ENCODE measurements around the gene TNK2. TPM values are rescaled to one million over a fixed set of nuclear protein-coding genes. Genes with fewer than 3 reads are reported as not detected.

Gene TNK2
- polyA plus RNA-seq, 1 donor (not counting 4 experiments of a cell fraction or from before 2014, with no cell fraction given), result 15.8 TPM

- TF ChIP-seq CTCF (optimal IDR thresholded peaks at IDR 0.05 in 1 of 3, IDR thresholded peaks at IDR 0.05 in 1 of 3, conservative IDR thresholded peaks at IDR 0.05 in 1 of 3; ENCODE audit: extremely low read depth in 1 of 3, insufficient read depth in 2 of 3, low read length in 3 of 3), result no peak
- no peak for TF ChIP-seq EZH2 (IDR thresholded peaks at IDR 0.05; ENCODE audit: low read length)
- no peak overlapping the region for H3K9ac ChIP-seq (ENCODE audit: control insufficient read depth, extremely low read depth, insufficient read depth, low read length)
- no peaks in the 10 kb centered on the region for H3K9me3 ChIP-seq (ENCODE audit: control insufficient read depth, low read depth, low read length)
- FAIRE-seq (no peak), DNase-seq (ENCODE audit: low read depth, low spot score) (no peak)
- H4K20me1 ChIP-seq (ENCODE audit: control insufficient read depth, extremely low read depth, insufficient read depth, low read length), result no peaks in the 10 kb centered on the region
- H3K4me3 ChIP-seq (ENCODE audit: control insufficient read depth in 2 of 3, extremely low read depth in 1 of 3, insufficient read depth in 2 of 3, low read depth in 1 of 3, low read length in 3 of 3), result no peak overlapping the region
- H3K9me1 ChIP-seq (ENCODE audit: control insufficient read depth, extremely low read depth, insufficient read depth, low read length), result no peaks in the 10 kb centered on the region
- no peaks in the 10 kb centered on the region for H3K36me3 ChIP-seq (ENCODE audit: control insufficient read depth in 2 of 2, extremely low read depth in 1 of 2, insufficient read depth in 2 of 2, low read length in 2 of 2)
- peaks cover 7% of the 10 kb centered on the region for H3K27me3 ChIP-seq (ENCODE audit: control insufficient read depth, extremely low read depth, insufficient read depth, low read length)
- H3K4me1 ChIP-seq (ENCODE audit: control insufficient read depth, extremely low read depth, insufficient read depth, low read length), result no peaks in the 10 kb centered on the region
- H3K27ac ChIP-seq (ENCODE audit: control insufficient read depth, insufficient read depth, low read length), result no peak overlapping the region
- no peak overlapping the region for H3K4me2 ChIP-seq (ENCODE audit: control insufficient read depth, extremely low read depth, insufficient read depth, low read depth, low read length)
- no peaks in the 10 kb centered on the region for H3K79me2 ChIP-seq (ENCODE audit: control insufficient read depth, insufficient read depth, low read length)
- H2AFZ ChIP-seq (ENCODE audit: control insufficient read depth, low read length), result no peak overlapping the region
- dilution Hi-C loops (cut with MboI; ENCODE audit: extremely low pct_ligation_motif_present, low sequenced_read_pairs), result no loop called here
Observed at GRCh38 chr3:195829897-195830254, 78.5 kb downstream of the TNK2 start.

DNA sequence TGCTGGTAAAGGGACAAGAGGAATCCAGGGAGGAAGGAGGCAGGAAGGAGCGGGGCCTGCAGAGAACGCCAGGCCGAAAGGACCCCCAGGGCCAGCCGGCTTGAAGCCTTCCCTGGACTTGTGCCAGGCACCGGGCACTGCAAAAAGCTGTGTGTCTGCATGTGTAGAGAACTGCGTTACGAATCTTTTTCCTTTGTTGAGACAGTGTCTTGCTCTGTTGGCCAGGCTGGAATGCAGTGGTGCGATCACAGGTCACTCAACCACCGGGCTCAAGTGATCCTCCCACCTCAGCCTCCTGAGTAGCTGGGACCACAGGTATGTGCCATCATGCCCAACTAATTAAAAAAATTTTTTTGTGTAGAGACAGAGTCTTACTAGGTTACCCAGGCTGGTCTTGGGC is 79.6 kb downstream of the TNK2 start:
- Histone ChIP-seq H3K9me1 (ENCODE audit: control insufficient read depth, extremely low read depth, insufficient read depth, low read length) (no peaks in the 10 kb centered on the region), H2AFZ (ENCODE audit: control insufficient read depth, low read length) (no peak overlapping the region), H3K27me3 (ENCODE audit: control insufficient read depth, extremely low read depth, insufficient read depth, low read length) (peaks cover 10% of the 10 kb centered on the region), H3K4me2 (ENCODE audit: control insufficient read depth, extremely low read depth, insufficient read depth, low read depth, low read length) (no peak overlapping the region), H3K9me3 (ENCODE audit: control insufficient read depth, low read depth, low read length) (no peaks in the 10 kb centered on the region), H4K20me1 (ENCODE audit: control insufficient read depth, extremely low read depth, insufficient read depth, low read length) (no peaks in the 10 kb centered on the region), H3K27ac (ENCODE audit: control insufficient read depth, insufficient read depth, low read length) (no peak overlapping the region), H3K36me3 (ENCODE audit: control insufficient read depth in 2 of 2, extremely low read depth in 1 of 2, insufficient read depth in 2 of 2, low read length in 2 of 2) (no peaks in the 10 kb centered on the region), H3K79me2 (ENCODE audit: control insufficient read depth, insufficient read depth, low read length) (no peaks in the 10 kb centered on the region), H3K4me3 (ENCODE audit: control insufficient read depth in 2 of 3, extremely low read depth in 1 of 3, insufficient read depth in 2 of 3, low read depth in 1 of 3, low read length in 3 of 3) (no peak overlapping the region), H3K9ac (ENCODE audit: control insufficient read depth, extremely low read depth, insufficient read depth, low read length) (no peak overlapping the region), H3K4me1 (ENCODE audit: control insufficient read depth, extremely low read depth, insufficient read depth, low read length) (peaks cover 3% of the 10 kb centered on the region)
- no peak for TF ChIP-seq CTCF (optimal IDR thresholded peaks at IDR 0.05 in 1 of 3, IDR thresholded peaks at IDR 0.05 in 1 of 3, conservative IDR thresholded peaks at IDR 0.05 in 1 of 3; ENCODE audit: extremely low read depth in 1 of 3, insufficient read depth in 2 of 3, low read length in 3 of 3)
- no peak for TF ChIP-seq EZH2 (IDR thresholded peaks at IDR 0.05; ENCODE audit: low read length)
- no peak for FAIRE-seq
- dilution Hi-C loops (cut with MboI; ENCODE audit: extremely low pct_ligation_motif_present, low sequenced_read_pairs), result no loop called here
- no peak for DNase-seq (ENCODE audit: low read depth, low spot score)

Data from keratinocyte (primary cell).